Heart right ventricle (tissue), 16 donors: ENCODE measurements around the gene RBM43. TPM values are rescaled to one million over a fixed set of nuclear protein-coding genes. Genes with fewer than 3 reads are reported as not detected.

Experiments
- ATAC-seq, 8 donors: fragments of 200-7000 bp; cut with Tn5 transposase; one replicate each; pipeline ENCODE4 v1.9.1; 2020; ENCODE audit warnings: mild to moderate bottlenecking in 8 of 8, moderate library complexity in 8 of 8, moderate number of reproducible peaks in 1 of 8
- DNase-seq, 2 donors: peaks; one replicate each; pipeline ENCODE4 v3.0.0-alpha.2; 2020
- H3K27ac ChIP-seq, 10 donors: fragments of 200-600 bp; sonication (generic) in 2 of 10; one replicate each; pipeline versions ENCODE4 v1.5.0 to v1.8.0; 2020 to 2022; ENCODE audit warnings: mild to moderate bottlenecking in 3 of 10
- H3K27me3 ChIP-seq, 7 donors: fragments of 200-600 bp; one replicate each; pipeline ENCODE4 v1.8.0; 2021 to 2022; ENCODE audit warnings: mild to moderate bottlenecking in 2 of 7
- H3K36me3 ChIP-seq, 9 donors: fragments of 200-600 bp; sonication (generic) in 1 of 9; one replicate each; pipeline versions ENCODE4 v1.5.0 to v1.8.0; 2020 to 2022; ENCODE audit warnings: mild to moderate bottlenecking in 2 of 9
- H3K4me1 ChIP-seq, 9 donors: fragments of 200-600 bp; sonication (generic) in 1 of 9; one replicate each; pipeline versions ENCODE4 v1.5.0 to v1.8.0; 2020 to 2022; ENCODE audit warnings: mild to moderate bottlenecking in 4 of 9
- H3K4me3 ChIP-seq, 10 donors: fragments of 200-600 bp; sonication (generic) in 2 of 10; one replicate each; pipeline versions ENCODE4 v1.5.0 to v1.8.0; 2020 to 2022; ENCODE audit warnings: mild to moderate bottlenecking in 7 of 10, moderate library complexity in 2 of 10
- H3K9me3 ChIP-seq, 11 donors: fragments of 200-600 bp in 10 of 11; sonication (generic) in 2 of 11; one replicate each; pipeline versions ENCODE4 v1.5.0 to v1.8.0; 2013 to 2022; ENCODE audit warnings: mild to moderate bottlenecking in 2 of 11, control low read depth in 1 of 11, moderate library complexity in 1 of 11
- WGBS, 2 donors: extraction: QIAGEN DNeasy Blood & Tissue Kit; methylation state at CpG; one replicate each; pipeline ENCODE4 v1.1.7; 2013; ENCODE audit warnings: inconsistent platforms in 1 of 2; 5-methylcytosine and 5-hydroxymethylcytosine counted together
- intact Hi-C, 10 donors: fragments of 100-400 bp; cut with DNase I; formaldehyde crosslinking; loops; one replicate each; pipeline versions ENCODE4 v1.11.1 to v1.14.2; 2022
- polyA plus RNA-seq, 2 donors: library from polyadenylated mRNA; stranded (reverse); fragments of 200-250 nt; gene quantifications; one replicate each; pipeline ENCODE4 v1.2.3, GENCODE V29; 2013
- total RNA-seq, 10 donors: library from RNA; stranded (reverse); fragmentation: NEBNext Ultra II Directional in 3 of 10; extraction: Animal tissue kit (Norgen Biotek cat#: 25700) in 3 of 10; gene quantifications; one replicate each; pipeline versions ENCODE4 v1.2.1 to v1.2.4, GENCODE V29; 2021 to 2023
- TF ChIP-seq, protein P1 (sequence below), 9 donors: fragments of 200-600 bp; sonication (generic) in 2 of 9; IDR thresholded peaks; one replicate each; pipeline versions ENCODE4 v1.5.0 to v1.8.0; 2021 to 2022; ENCODE audit warnings: antibody characterized with exemption in 9 of 9, mild to moderate bottlenecking in 5 of 9, moderate library complexity in 1 of 9
- donor health status: Arrhythmogenic right ventricular cardiomyopathy.
- donor health status: ischemic (EF 13 %, LVEDD 7.1; RV severe dilation, severe dysfunction).
- donor health status: healthy with polysubstance abuse.
- donor health status: DM: no; HTN: yes; CAD: no.
- donor health status: DM: no; HTN: no; CAD: no.
- donor health status: ischemic (EF 25% LVEDD 6.9; RV normal size, moderate dysfunction).
- donor health status: ischemic (EF 25% LVEDD 5.7; RV mildly dilated, moderate dysfunction).
- donor health status: healthy.
- donor health status: DM: yes; HTN: yes; CAD: no.
- donor health status: Ischemic cardiomyopathy.
- donor health status: ischemic (EF 35%, LVEDD 5.7; RV mildly dilated, moderate dysfunction).
- donor health status: nonischemic (EF 11% LVEDD 7.7; RV severe dilation, severe dysfunction).
- donor health status: DM: yes; HTN: yes; CAD: no.
- donor health status: PGD.
- donor health status: ischemic (EF 29% LVEDD 5.4; RV normal size, mild dysfunction).
- donor health status: nonischemic (EF 23%, LVEDD 6.1; RV moderate dilation, normal function).

RBM43 gene
- total and polyA plus RNA-seq, 12 donors, result 0.96 to 2.9 (median 1.6) TPM

DNA sequence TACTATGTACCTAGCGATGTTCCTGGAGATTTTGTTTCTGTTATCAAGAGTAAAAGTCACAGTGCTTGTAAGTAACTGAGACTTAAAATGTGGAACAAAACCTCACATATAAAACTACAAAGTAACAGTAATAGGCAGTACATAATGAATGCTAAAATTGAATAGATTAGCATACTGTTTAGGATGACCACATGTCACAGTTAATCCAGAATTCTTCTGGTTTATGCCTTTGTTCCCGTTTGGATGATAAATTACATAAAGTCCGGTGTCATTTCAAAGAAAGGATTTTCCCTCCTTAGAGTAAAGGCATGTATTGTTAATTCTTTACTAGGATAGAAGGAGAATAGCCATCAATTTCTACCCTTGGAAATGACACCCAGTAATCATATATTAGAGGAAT is 56.1 kb downstream of the RBM43 start:
- no peak for ATAC-seq
- H3K27me3 ChIP-seq, result peaks cover 0 to 4% (median 0%) of the 10 kb centered on the region in 7 donors
- TF ChIP-seq, protein P1, sequence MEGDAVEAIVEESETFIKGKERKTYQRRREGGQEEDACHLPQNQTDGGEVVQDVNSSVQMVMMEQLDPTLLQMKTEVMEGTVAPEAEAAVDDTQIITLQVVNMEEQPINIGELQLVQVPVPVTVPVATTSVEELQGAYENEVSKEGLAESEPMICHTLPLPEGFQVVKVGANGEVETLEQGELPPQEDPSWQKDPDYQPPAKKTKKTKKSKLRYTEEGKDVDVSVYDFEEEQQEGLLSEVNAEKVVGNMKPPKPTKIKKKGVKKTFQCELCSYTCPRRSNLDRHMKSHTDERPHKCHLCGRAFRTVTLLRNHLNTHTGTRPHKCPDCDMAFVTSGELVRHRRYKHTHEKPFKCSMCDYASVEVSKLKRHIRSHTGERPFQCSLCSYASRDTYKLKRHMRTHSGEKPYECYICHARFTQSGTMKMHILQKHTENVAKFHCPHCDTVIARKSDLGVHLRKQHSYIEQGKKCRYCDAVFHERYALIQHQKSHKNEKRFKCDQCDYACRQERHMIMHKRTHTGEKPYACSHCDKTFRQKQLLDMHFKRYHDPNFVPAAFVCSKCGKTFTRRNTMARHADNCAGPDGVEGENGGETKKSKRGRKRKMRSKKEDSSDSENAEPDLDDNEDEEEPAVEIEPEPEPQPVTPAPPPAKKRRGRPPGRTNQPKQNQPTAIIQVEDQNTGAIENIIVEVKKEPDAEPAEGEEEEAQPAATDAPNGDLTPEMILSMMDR (IDR thresholded peaks at IDR 0.05), result no peak
- H3K4me3 ChIP-seq, result no peak overlapping the region
- no peak for DNase-seq
- intact Hi-C loops, result no loop called here
- H3K9me3 ChIP-seq, result no peaks in the 10 kb centered on the region
- no peaks in the 10 kb centered on the region for H3K4me1 ChIP-seq
- H3K36me3 ChIP-seq, result no peaks in the 10 kb centered on the region
- 81 to 86% methylated on average over 3 of the region's 3 CpGs for WGBS, 2 donors
- H3K27ac ChIP-seq, result no peak overlapping the region

DNA sequence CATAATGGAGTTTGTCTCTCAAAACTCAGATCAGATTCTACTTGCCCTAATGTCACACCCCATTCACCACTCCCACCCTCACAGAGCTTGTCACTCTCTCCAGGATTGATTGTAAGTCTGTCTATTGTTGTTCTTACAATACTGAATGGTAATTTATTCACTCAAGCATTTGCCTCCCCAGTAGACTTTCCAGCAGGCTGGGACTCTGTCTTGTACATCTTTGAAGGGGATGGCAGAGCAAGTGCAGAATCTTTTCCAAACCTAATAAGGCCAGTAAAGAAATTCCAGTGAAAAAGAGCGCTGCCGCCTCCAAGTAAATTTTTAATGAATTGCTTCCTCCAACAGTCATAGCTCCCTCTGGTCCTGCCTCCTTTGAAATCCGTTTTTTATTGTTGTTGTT is 56.9 kb downstream of the RBM43 start:
- ATAC-seq (no peak), DNase-seq (no peak)
- no peaks in the 10 kb centered on the region for H3K9me3 ChIP-seq
- TF ChIP-seq, protein P1 (IDR thresholded peaks at IDR 0.05), result no peak
- 73 to 77% methylated on average over 3 of the region's 3 CpGs for WGBS, 2 donors
- H3K27me3 ChIP-seq, result peaks cover 0 to 4% (median 0%) of the 10 kb centered on the region in 7 donors
- H3K4me3 ChIP-seq, result no peak overlapping the region
- H3K4me1 ChIP-seq, result no peaks in the 10 kb centered on the region
- no peaks in the 10 kb centered on the region for H3K36me3 ChIP-seq
- intact Hi-C loops, result no loop called here
- no peak overlapping the region for H3K27ac ChIP-seq

DNA sequence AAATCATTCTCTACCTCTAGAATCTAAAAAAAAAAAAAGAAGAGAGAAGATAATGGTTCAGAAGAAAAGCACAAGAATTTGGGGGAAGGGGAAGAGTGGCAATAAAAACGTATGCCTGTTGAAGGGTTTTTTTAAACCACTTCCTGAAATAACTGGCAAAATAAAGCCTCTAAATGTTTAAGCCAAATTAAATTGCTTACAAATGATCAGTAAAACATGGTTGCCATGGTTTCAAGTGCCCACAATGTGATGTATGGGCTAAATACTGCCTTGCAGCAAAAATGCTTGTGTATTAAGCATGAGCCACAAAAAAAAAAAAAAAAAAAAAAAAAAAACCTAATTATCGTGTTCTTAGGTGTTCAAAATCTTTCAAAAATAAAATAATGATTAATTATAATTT is 60.8 kb downstream of the RBM43 start:
- Histone ChIP-seq H3K9me3 (no peaks in the 10 kb centered on the region), H3K4me1 (no peaks in the 10 kb centered on the region), H3K4me3 (no peak overlapping the region), H3K27me3 (peaks cover 0 to 4% (median 0%) of the 10 kb centered on the region in 7 donors), H3K36me3 (no peaks in the 10 kb centered on the region), H3K27ac (no peak overlapping the region)
- no peak for DNase-seq
- intact Hi-C loops, result no loop called here
- 48 to 51% methylated on average over 2 of the region's 2 CpGs for WGBS, 2 donors
- no peak for ATAC-seq
- TF ChIP-seq, protein P1 (IDR thresholded peaks at IDR 0.05), result no peak

DNA sequence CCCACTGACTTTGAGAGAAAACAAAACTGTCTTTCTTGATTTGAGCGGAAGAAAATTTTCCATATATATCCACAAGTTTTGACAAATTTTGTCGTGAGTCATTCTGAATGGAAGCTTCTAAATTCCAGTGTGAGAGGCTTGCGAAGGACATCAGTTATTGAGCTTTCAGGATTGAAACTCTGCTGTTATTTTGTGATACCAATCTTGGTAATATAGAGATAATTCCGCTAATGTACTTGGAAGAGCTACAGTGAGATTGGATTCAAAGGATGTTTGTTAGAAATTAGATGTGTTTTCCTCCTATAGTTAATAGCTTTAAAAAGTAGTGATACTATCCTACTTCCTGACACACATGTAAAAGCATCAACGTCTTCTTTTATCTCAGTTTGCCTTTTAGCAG is 61.4 kb downstream of the RBM43 start:
- no peak for DNase-seq
- TF ChIP-seq, protein P1 (IDR thresholded peaks at IDR 0.05), result no peak
- ATAC-seq, result no peak
- intact Hi-C loops, result no loop called here
- H3K27ac ChIP-seq, result no peak overlapping the region
- H3K4me3 ChIP-seq, result no peak overlapping the region
- H3K4me1 ChIP-seq, result no peaks in the 10 kb centered on the region
- H3K9me3 ChIP-seq, result no peaks in the 10 kb centered on the region
- no peaks in the 10 kb centered on the region for H3K36me3 ChIP-seq
- 67 to 69% methylated on average over 5 of the region's 5 CpGs for WGBS, 2 donors
- H3K27me3 ChIP-seq, result no peaks in the 10 kb centered on the region
